IMR-90 (cell line): ENCODE data around the gene KLC1. TPM values are rescaled to one million over a fixed set of nuclear protein-coding genes. Genes with fewer than 3 reads are reported as not detected.
A peak's percentile ranks its signal among the peaks of the same experiment; 100 is the strongest.

ENCODE experiments used
- ATAC-seq: fragments of 200-7000 bp; cut with Tn5 transposase; 2 replicates; pipeline ENCODE4 v1.9.1; 2020; ENCODE audit warnings: low read depth, mild to moderate bottlenecking, moderate library complexity
- BruUV-seq: library from RNA; stranded (reverse); fragments of 400-500 nt; replicated peaks from 2 replicates; lab custom pipeline; 2021; lab: Mats Ljungman, UMichigan
- CTCF ChIA-PET: fragments of 300-600 bp; formaldehyde crosslinking; extraction: SDS; loops from one replicate; lab custom pipeline; 2021; ENCODE audit warnings: antibody characterized with exemption; lab: Yijun Ruan, JAX
- POLR2A ChIA-PET: fragments of 300-600 bp; sonication (Branson Sonifier 250); formaldehyde crosslinking; loops from one replicate; lab custom pipeline; 2022; ENCODE audit warnings: antibody characterized with exemption; ENCODE audit not compliant: unreplicated experiment; lab: Charles Lee
- DNase-seq: peaks from one replicate; pipeline ENCODE4 v3.0.0; 2013
- H2AFZ ChIP-seq: replicated peaks from 2 replicates; pipeline ENCODE3; 2013; ENCODE audit warnings: low read length, mild to moderate bottlenecking; ENCODE audit not compliant: poor library complexity
- H2AK5ac ChIP-seq: 2 replicates; pipeline ENCODE4 v1.6.1; 2013; ENCODE audit warnings: low read depth, low read length, inconsistent platforms
- H2AK9ac ChIP-seq: replicated peaks from 2 replicates; pipeline ENCODE3; 2013; ENCODE audit warnings: mild to moderate bottlenecking, low read depth, low read length, moderate library complexity; ENCODE audit not compliant: poor library complexity
- H2BK120ac ChIP-seq: 2 replicates; pipeline ENCODE4 v1.6.1; 2013; ENCODE audit warnings: low read depth, low read length, inconsistent platforms
- H2BK15ac ChIP-seq: 3 replicates; pipeline ENCODE4 v1.6.1; 2013; ENCODE audit warnings: low read depth, low read length, inconsistent platforms
- H2BK20ac ChIP-seq: 2 replicates; pipeline ENCODE4 v1.6.1; 2013; ENCODE audit warnings: low read depth, mild to moderate bottlenecking, inconsistent platforms, low read length, moderate library complexity
- H2BK5ac ChIP-seq: 2 replicates; pipeline ENCODE4 v1.6.1; 2013; ENCODE audit warnings: mild to moderate bottlenecking, low read depth, low read length, inconsistent platforms; ENCODE audit not compliant: poor library complexity, severe bottlenecking
- H3K14ac ChIP-seq: replicated peaks from 2 replicates; pipeline ENCODE4 v1.6.1; 2013; ENCODE audit warnings: low read depth, low read length, inconsistent platforms
- H3K18ac ChIP-seq: 2 replicates; pipeline ENCODE4 v1.6.1; 2013; ENCODE audit warnings: low read depth, low read length, control low read depth
- H3K23ac ChIP-seq: 2 replicates; pipeline ENCODE4 v1.6.1; 2013; ENCODE audit warnings: low read depth, low read length, inconsistent platforms
- H3K27ac ChIP-seq: 2 replicates; pipeline ENCODE4 v1.5.1; 2013; ENCODE audit warnings: mild to moderate bottlenecking, control low read depth, low read length; ENCODE audit not compliant: insufficient read depth
- H3K27me3 ChIP-seq: 2 replicates; pipeline ENCODE4 v1.6.1; 2013; ENCODE audit warnings: low read length; ENCODE audit not compliant: control insufficient read depth, insufficient read depth
- H3K36me3 ChIP-seq: 2 replicates; pipeline ENCODE4 v1.6.1; 2013; ENCODE audit warnings: low read length, mixed read lengths; ENCODE audit not compliant: control insufficient read depth, insufficient read depth
- H3K4ac ChIP-seq: 2 replicates; pipeline ENCODE4 v1.6.1; 2013; ENCODE audit warnings: low read depth, low read length, inconsistent platforms
- H3K4me1 ChIP-seq: 2 replicates; pipeline ENCODE4 v1.6.1; 2013; ENCODE audit warnings: low read length, mixed read lengths; ENCODE audit not compliant: control insufficient read depth, insufficient read depth
- H3K4me2 ChIP-seq: 2 replicates; pipeline ENCODE4 v1.6.1; 2013; ENCODE audit warnings: low read depth, mild to moderate bottlenecking, control low read depth, low read length, moderate library complexity
- H3K4me3 ChIP-seq: 2 replicates; pipeline ENCODE4 v1.5.1; 2013; ENCODE audit warnings: low read depth, mild to moderate bottlenecking, control low read depth, low read length, moderate library complexity; ENCODE audit not compliant: insufficient read depth
- H3K56ac ChIP-seq: 2 replicates; pipeline ENCODE4 v1.6.1; 2013; ENCODE audit warnings: low read length, inconsistent platforms; ENCODE audit not compliant: insufficient read depth; ENCODE audit errors: extremely low read depth
- H3K79me1 ChIP-seq, 2 experiments: 2 replicates each; pipeline ENCODE4 v1.6.1; 2013; ENCODE audit warnings: low read length in 2 of 2, inconsistent platforms in 1 of 2, low read depth in 1 of 2
- H3K9ac ChIP-seq: 2 replicates; pipeline ENCODE4 v1.6.1; 2013; ENCODE audit warnings: low read depth, low read length, control low read depth
- H3K9me1 ChIP-seq: 2 replicates; pipeline ENCODE4 v1.6.1; 2013; ENCODE audit warnings: low read length, inconsistent platforms; ENCODE audit not compliant: insufficient read depth
- H3K9me3 ChIP-seq: 2 replicates; pipeline ENCODE4 v1.6.1; 2013; ENCODE audit warnings: low read length; ENCODE audit not compliant: control insufficient read depth, insufficient read depth
- H4K20me1 ChIP-seq: 2 replicates; pipeline ENCODE4 v1.6.1; 2013; ENCODE audit warnings: low read length, inconsistent platforms; ENCODE audit not compliant: insufficient read depth
- H4K5ac ChIP-seq: 2 replicates; pipeline ENCODE4 v1.6.1; 2013; ENCODE audit warnings: mild to moderate bottlenecking, low read depth, low read length, control low read depth
- H4K8ac ChIP-seq, 2 experiments: 2 replicates each; pipeline ENCODE4 v1.6.1; 2013; ENCODE audit warnings: low read depth in 2 of 2, low read length in 2 of 2, control low read depth in 1 of 2, inconsistent platforms in 1 of 2
- H4K91ac ChIP-seq: 2 replicates; pipeline ENCODE4 v1.6.1; 2013; ENCODE audit warnings: low read depth, low read length, inconsistent platforms; ENCODE audit not compliant: insufficient read depth
- BHLHE40 ChIP-seq: fragments of 150-350 bp; IDR thresholded peaks from 2 replicates; pipeline ENCODE4 v1.6.1; 2016; ENCODE audit warnings: mild to moderate bottlenecking, low read depth, low read length
- CEBPB ChIP-seq: IDR thresholded peaks from 2 replicates; pipeline ENCODE4 v1.6.1; 2012; ENCODE audit warnings: low read depth, low read length, improper control_type of control experiment
- ELK1 ChIP-seq: fragments of 150-350 bp; IDR thresholded peaks from 2 replicates; pipeline ENCODE4 v1.6.1; 2016; ENCODE audit warnings: low read depth, mild to moderate bottlenecking, low read length, moderate library complexity, borderline replicate concordance
- FOS ChIP-seq: fragments of 150-350 bp; IDR thresholded peaks from 2 replicates; pipeline ENCODE4 v1.6.1; 2016; ENCODE audit warnings: low read depth, low read length
- MAFK ChIP-seq: IDR thresholded peaks from 2 replicates; pipeline ENCODE4 v1.6.1; 2012; ENCODE audit warnings: low read depth, low read length, improper control_type of control experiment
- MAZ ChIP-seq: IDR thresholded peaks from 2 replicates; pipeline ENCODE4 v1.6.1; 2012; ENCODE audit warnings: low read depth, mild to moderate bottlenecking, low read length, improper control_type of control experiment, moderate library complexity, borderline replicate concordance
- MXI1 ChIP-seq: IDR thresholded peaks from 2 replicates; pipeline ENCODE4 v1.6.1; 2012; ENCODE audit warnings: low read depth, mild to moderate bottlenecking, low read length, moderate library complexity, borderline replicate concordance
- NFE2L2 ChIP-seq: fragments of 150-350 bp; IDR thresholded peaks from 2 replicates; pipeline ENCODE4 v1.6.1; 2016; ENCODE audit warnings: low read depth, mild to moderate bottlenecking, low read length
- POLR2A ChIP-seq: IDR thresholded peaks from 2 replicates; pipeline ENCODE4 v1.6.1; 2012; ENCODE audit warnings: mild to moderate bottlenecking, low read depth, low read length
- RAD21 ChIP-seq: IDR thresholded peaks from 2 replicates; pipeline ENCODE4 v1.6.1; 2012; ENCODE audit warnings: low read length, improper control_type of control experiment
- RCOR1 ChIP-seq: IDR thresholded peaks from 2 replicates; pipeline ENCODE4 v1.6.1; 2012; ENCODE audit warnings: mild to moderate bottlenecking, low read length, improper control_type of control experiment; ENCODE audit not compliant: insufficient replicate concordance
- RFX5 ChIP-seq: IDR thresholded peaks from 2 replicates; pipeline ENCODE4 v1.8.0; 2012; ENCODE audit warnings: low read depth, mild to moderate bottlenecking, low read length, moderate library complexity
- SMC3 ChIP-seq: fragments of 150-350 bp; IDR thresholded peaks from 2 replicates; pipeline ENCODE4 v1.6.1; 2016; ENCODE audit warnings: low read depth, mild to moderate bottlenecking, antibody characterized with exemption, low read length, moderate library complexity
- WGBS, 2 experiments: methylation state at CpG; one replicate each; pipeline versions ENCODE4 v1.1.5 to v1.1.7; 2013; ENCODE audit warnings: missing lambda C conversion rate in 2 of 2; ENCODE audit not compliant: insufficient read length in 1 of 2; ENCODE audit errors: extremely low coverage in 2 of 2; 5-methylcytosine and 5-hydroxymethylcytosine counted together
- dilution Hi-C: fragments of 300-500 bp; cut with HindIII; formaldehyde crosslinking; loops from one replicate; pipeline ENCODE4 v1.14.3; 2018; ENCODE audit warnings: low sequenced_read_pairs; ENCODE audit not compliant: unreplicated experiment
- in situ Hi-C: fragments of 300-500 bp; cut with MboI; formaldehyde crosslinking; loops from 3 replicates; pipeline ENCODE4 v1.14.3; 2019; ENCODE audit warnings: low sequenced_read_pairs, inconsistent platforms, mixed read lengths
- intact Hi-C: fragments of 100-400 bp; cut with micrococcal nuclease; formaldehyde crosslinking; loops from 2 replicates; pipeline ENCODE4 v1.10.0; 2022
- polyA plus RNA-seq, 3 experiments: library from polyadenylated mRNA; depleted of rRNA; stranded (reverse); fragments of >200 nt; gene quantifications; 2 replicates each; pipeline ENCODE4 v1.2.3, GENCODE V29; 2012; ENCODE audit warnings: low replicate concordance in 1 of 3
- total RNA-seq: library from RNA; depleted of rRNA; stranded (reverse); fragments of >200 nt; gene quantifications from 2 replicates; pipeline ENCODE4 v1.2.3, GENCODE V29; 2012
- TF ChIP-seq, protein P1 (sequence below): conservative IDR thresholded peaks from 2 replicates; pipeline ENCODE4 v1.5.1; 2012; ENCODE audit warnings: mild to moderate bottlenecking, low read depth, low read length, improper control_type of control experiment

The KLC1 gene
- total and polyA plus RNA-seq, 2 of the 4 experiments (the other 2 are of a cell fraction) = 101 to 157 TPM

DNA sequence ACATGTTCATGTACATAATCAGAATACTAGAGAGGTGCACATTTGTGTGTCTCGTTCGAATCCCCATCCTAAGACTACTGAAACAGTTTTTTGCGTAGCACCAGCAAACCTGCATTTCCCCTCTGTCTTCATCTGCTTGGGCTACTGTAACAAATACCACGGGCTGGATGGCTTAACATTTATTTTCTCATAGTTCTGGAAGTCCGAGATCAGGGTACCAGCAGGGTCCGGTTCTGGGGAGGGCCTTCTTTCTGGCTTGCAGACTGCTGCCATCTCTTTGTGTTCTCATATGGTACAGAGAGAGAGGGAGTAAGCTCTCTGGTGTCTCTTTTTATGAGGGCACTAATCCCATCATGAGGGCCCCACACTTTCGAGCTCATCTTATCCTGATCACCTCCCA lies 30.6 kb downstream of the KLC1 start:
- ATAC-seq (no peak), DNase-seq (no peak)
- intact Hi-C loops (no loop called here), dilution Hi-C loops (no loop called here), in situ Hi-C loops (no loop called here)
- CTCF ChIA-PET = no interaction called here
- POLR2A ChIA-PET = no interaction called here
- peak overlapping the region; percentile 1 for H2BK5ac ChIP-seq
- 87% methylated on average over 3 of the region's 7 CpGs; no CpG with 5 or more reads in 1 of the 2 experiments for WGBS, 2 experiments
- no peak overlapping the region for H2BK120ac ChIP-seq
- no peak overlapping the region for H3K4me3 ChIP-seq
- H2AFZ ChIP-seq = no peak overlapping the region
- peaks cover 31% of the 10 kb centered on the region for H4K20me1 ChIP-seq
- H3K18ac ChIP-seq = no peak overlapping the region
- H2AK9ac ChIP-seq = no peak overlapping the region
- peaks cover 65% of the 10 kb centered on the region for H3K36me3 ChIP-seq
- no peak overlapping the region for H2BK15ac ChIP-seq
- no peaks in the 10 kb centered on the region for H3K9me3 ChIP-seq
- H3K9me1 ChIP-seq = peaks cover 21% of the 10 kb centered on the region
- no peaks in the 10 kb centered on the region for H3K27me3 ChIP-seq
- H3K14ac ChIP-seq = no peak overlapping the region
- no peak overlapping the region for H2BK20ac ChIP-seq
- H4K5ac ChIP-seq = no peak overlapping the region
- H3K4me1 ChIP-seq = peaks cover 29% of the 10 kb centered on the region
- no peak overlapping the region for H4K91ac ChIP-seq
- H4K8ac ChIP-seq = no peak overlapping the region
- peaks cover 44 to 77% of the 10 kb centered on the region in 2 experiments for H3K79me1 ChIP-seq
- TF ChIP-seq MAZ (no peak), RFX5 (no peak), RAD21 (no peak), RCOR1 (no peak), CEBPB (no peak), POLR2A (no peak), MXI1 (no peak), FOS (no peak), NFE2L2 (no peak), MAFK (no peak), ELK1 (no peak), BHLHE40 (no peak), SMC3 (no peak)
- TF ChIP-seq, protein P1, sequence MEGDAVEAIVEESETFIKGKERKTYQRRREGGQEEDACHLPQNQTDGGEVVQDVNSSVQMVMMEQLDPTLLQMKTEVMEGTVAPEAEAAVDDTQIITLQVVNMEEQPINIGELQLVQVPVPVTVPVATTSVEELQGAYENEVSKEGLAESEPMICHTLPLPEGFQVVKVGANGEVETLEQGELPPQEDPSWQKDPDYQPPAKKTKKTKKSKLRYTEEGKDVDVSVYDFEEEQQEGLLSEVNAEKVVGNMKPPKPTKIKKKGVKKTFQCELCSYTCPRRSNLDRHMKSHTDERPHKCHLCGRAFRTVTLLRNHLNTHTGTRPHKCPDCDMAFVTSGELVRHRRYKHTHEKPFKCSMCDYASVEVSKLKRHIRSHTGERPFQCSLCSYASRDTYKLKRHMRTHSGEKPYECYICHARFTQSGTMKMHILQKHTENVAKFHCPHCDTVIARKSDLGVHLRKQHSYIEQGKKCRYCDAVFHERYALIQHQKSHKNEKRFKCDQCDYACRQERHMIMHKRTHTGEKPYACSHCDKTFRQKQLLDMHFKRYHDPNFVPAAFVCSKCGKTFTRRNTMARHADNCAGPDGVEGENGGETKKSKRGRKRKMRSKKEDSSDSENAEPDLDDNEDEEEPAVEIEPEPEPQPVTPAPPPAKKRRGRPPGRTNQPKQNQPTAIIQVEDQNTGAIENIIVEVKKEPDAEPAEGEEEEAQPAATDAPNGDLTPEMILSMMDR = no peak
- H3K27ac ChIP-seq = no peak overlapping the region
- H3K9ac ChIP-seq = no peak overlapping the region
- BruUV-seq = no TSS peak
- H3K56ac ChIP-seq = no peak overlapping the region
- H3K23ac ChIP-seq = no peak overlapping the region
- no peak overlapping the region for H3K4me2 ChIP-seq
- H2AK5ac ChIP-seq = no peak overlapping the region
- no peak overlapping the region for H3K4ac ChIP-seq
